Activated T-cell treated with anti-CD3 and anti-CD28 coated beads for 1 hour (primary cell): ENCODE data around the gene NDUFV1.
"Not testable (repeated sequence)": the region's sequence is repeated elsewhere in the genome, so short reads cannot be mapped to it uniquely, and the experiment has no call there.

Experiments
- DNase-seq: peaks from one replicate; pipeline ENCODE4 v3.0.0-alpha.2; 2020; ENCODE audit warnings: low read depth

NDUFV1 gene

GRCh38 chr11:67586568-67587250 is 20.0 kb upstream of the NDUFV1 start:
- no peak for DNase-seq

- DNase-seq: no peak
These were observed 18.6 kb upstream of the NDUFV1 start for GRCh38 chr11:67588136-67588503.

- DNase-seq: not testable (repeated sequence)
These were observed 17.8 kb upstream of the NDUFV1 start for GRCh38 chr11:67588899-67589415.

DNA sequence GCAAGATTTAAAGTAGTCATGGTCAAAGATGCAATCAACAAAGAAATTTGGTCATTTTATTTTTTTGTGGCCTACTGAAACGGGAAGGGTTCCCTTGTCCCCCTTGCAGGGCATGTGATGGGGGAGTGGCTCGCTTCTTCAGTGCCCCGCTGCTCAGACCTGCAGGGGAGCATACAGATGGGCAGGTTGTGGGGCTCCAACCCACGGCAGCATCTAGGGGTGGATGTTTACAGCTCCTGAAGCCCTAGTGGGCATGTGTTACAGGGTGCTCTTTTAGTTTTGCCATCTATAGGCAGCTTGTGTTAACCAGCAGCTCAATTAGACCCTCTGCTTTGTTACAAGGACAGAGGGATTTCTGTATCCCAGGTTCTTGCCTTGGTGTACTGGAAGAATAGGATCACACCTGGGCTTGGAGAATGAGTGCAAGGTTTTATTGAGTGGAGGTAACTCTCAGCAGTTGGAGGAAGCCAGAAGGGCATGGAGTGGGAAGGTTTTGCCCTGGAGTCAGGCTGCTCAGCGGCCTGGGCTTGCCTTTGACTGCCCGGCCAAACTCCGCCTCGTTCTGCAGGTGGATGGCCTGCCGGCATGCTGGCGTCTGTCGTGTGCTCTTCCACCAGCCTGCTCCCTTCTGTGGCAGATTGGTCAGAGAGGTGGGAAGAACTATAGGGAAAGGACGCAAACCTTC is 13.7 kb upstream of the NDUFV1 start:
- no peak for DNase-seq

DNA sequence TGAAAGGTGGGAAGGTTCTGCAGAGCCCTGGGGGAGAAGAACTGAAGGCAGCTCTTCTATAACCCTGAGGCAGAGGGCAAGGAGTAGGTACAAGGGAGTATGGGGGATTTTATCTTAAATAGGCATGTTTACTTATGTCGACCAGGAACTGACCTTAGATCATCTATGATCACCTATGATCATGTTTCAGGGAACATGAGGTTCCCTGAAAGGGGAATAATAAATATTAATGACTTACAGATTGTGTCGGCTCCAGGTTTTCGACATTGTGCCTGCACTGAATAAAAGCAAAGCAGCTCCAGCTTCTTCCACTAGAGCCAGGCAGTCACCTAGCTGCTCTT is 13.2 kb upstream of the NDUFV1 start:
- no peak for DNase-seq

DNA sequence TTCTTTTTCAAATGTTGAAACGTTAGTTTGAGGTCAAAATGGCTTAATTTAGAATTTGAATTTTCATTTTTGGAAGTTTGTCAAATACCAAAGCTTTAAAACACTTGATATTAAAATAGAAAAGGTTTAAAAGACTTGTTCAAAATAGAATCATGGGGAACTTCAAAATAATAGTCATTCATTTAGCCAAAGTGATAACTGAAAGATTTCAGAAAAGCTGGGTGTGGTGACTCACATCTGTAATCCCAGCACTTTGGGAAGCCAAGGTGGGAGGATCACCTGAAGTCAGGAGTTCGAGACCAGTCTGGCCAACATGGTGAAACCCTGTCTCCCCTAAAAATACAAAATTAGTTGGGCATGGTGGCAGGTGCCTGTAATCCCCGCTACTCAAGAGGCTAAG is 12.3 kb upstream of the NDUFV1 start:
- DNase-seq: no peak

- DNase-seq: no peak
These were observed 9.9 kb upstream of the NDUFV1 start for GRCh38 chr11:67596753-67597300.

GRCh38 chr11:67597458-67597857 is 9.3 kb upstream of the NDUFV1 start:
- not testable (repeated sequence) for DNase-seq

DNA sequence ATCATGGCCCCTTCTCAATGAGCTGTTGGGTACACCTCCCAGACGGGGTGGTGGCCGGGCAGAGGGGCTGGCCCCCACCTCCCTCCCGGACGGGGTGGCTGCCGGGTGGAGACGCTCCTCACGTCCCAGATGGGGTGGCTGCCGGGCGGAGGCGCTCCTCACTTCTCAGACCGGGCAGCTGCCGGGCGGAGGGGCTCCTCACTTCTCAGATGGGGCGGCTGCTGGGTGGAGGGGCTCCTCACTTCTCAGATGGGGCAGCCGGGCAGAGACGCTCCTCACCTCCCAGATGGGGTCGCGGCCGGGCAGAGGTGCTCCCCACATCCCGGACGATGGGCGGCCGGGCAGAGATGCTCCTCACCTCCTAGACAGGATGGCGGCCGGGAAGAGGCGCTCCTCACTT is 8.8 kb upstream of the NDUFV1 start:
- not testable (repeated sequence) for DNase-seq

- DNase-seq: no peak
These were observed 7.6 kb upstream of the NDUFV1 start for GRCh38 chr11:67599149-67599548.

DNA sequence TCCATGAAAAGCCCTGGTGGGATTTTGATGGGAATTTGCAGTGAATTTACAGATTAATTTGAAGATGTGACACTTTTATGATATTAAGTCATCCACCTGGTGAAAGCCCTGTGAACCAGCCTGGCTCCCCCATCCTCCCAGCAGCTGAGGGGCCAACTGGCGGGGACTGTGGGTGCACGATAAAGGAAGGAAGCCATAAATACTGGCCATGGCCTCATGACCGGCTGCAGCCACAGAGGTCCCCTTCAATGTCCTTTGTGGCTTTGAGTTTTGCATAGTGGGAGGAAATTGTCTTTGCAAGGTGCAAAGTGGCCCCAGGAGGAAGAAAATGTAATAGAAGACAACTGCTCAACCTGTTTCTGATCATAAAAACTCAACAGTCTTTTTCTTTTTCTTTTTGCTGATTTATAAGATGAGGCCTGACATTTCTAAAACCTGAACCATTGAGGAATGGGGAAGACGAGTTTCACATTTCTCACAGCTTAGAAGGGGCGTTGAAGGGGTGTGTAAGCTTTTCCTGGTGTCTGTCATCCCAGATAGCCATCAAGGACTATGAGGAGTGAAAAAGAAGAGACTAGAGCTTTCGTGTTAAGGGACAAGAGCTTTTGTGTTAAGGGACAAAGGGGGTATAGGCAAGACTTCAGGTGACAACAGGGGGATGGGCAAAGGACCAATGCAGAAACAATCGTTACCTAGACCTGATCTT is 6.3 kb upstream of the NDUFV1 start:
- no peak for DNase-seq

- no peak for DNase-seq
These were observed 5.6 kb upstream of the NDUFV1 start for GRCh38 chr11:67601098-67601497.

DNA sequence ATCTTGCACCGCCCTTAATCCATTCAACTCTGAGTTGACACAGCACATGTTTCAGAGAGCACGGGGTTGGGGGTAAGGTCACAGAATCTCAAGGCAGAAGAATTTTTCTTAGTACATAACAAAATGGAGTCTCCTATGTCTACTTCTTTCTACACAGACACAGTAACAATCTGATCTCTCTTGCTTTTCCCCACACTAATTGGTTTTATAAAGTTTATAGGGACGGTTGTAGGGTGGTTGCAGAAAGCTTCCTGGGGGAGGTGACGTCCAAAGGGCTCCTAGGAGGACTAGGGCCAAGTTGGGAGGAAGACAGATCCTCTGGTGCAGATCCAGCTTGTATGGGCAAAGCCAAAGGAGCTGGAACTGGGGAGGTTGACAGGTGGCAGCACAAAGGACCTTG is 2.6 kb upstream of the NDUFV1 start:
- not testable (repeated sequence) for DNase-seq

DNA sequence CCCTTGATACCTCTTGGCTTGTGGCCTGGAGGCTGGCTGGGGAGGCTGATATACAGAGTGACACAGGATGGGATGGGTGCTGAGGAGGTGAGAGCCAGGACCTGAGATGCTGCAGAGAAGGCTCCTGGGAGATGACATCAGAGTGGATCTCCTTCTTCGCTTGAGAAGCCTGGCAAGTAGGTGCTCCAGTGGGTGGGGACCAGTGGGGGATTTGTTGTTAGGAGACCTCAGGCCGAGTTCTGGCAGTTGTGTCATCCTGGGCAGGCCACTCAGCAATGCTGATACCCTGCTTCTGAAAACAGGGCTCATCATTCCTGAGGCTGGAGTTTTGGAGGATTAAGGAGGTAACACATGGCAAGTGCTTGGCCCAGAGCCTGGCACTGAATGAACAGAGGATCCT is 1.9 kb upstream of the NDUFV1 start:
- DNase-seq: no peak

DNA sequence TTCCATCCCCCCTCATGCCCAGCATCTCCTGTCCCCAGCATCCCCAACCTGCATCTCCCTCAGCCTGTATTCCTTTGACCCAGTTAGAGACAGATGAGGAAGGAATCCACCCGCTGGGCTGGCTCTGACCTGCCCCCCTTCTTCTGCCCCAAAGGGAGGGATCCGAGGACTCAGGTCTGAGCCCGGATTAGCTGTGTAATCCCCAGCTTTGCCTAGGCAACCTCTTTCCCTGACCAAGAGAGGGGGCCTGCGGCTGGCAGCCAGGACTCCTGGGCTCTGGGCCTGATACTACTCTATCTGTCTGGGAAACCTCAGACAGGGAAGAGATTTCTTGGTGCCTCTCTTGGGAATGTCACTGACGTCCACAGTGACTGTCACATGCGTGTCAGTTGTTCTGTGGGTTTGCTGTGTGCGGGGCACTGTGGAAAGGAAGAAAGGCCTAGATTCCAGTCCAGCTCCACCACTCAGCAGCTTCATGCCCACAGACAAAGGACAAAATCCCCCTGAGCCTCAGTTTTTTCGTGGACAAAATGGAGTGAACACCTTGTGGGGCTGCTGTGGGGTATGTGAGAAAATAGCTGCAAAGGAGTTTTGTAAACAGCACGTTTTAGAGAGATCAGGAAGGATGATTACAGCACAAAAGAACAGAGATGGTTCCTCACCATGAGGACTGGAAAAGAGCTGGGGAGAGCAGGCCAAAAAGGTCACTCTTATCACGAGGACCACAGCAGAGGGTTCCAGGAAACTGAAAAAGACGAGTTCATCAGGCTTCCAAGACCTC is 1.3 kb upstream of the NDUFV1 start:
- DNase-seq: no peak

GRCh38 chr11:67606093-67606491 is 644 bp upstream of the NDUFV1 start:
- no peak for DNase-seq

DNA sequence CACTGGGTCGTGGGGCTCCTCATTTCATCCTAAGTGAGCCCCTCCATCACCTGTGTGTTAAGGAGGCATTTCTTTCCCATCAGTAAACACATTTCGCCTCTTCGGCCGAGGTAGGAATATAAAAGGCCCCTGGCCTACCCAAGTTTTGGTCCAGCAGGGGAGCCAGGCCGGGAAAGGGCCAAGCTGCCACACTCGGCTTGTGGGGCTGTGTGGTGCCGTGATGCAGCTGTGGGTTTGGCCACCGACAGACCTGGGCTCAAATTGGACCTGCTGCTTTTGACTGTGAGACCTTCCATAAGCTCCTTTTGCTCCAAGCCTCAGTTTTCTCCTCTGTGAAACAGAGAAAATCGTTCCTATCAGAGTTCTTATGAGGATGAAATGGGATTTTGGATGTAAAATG is 771 bp downstream of the NDUFV1 start:
- no peak for DNase-seq

DNA sequence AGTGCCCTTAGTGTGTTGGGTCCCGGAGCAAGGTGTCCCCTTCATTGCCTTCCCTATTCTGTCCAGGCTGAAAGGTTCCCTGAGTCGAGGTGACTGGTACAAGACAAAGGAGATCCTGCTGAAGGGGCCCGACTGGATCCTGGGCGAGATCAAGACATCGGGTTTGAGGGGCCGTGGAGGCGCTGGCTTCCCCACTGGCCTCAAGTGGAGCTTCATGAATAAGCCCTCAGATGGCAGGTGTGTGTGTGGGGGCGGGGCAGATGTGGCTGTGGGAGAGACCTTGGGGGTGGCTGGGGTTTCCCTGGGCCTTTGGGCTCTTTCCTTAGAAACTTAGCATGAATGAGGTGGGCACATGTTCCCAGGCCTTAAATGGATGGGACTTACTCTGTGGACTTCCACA is 1.8 kb downstream of the NDUFV1 start:
- DNase-seq: no peak

DNA sequence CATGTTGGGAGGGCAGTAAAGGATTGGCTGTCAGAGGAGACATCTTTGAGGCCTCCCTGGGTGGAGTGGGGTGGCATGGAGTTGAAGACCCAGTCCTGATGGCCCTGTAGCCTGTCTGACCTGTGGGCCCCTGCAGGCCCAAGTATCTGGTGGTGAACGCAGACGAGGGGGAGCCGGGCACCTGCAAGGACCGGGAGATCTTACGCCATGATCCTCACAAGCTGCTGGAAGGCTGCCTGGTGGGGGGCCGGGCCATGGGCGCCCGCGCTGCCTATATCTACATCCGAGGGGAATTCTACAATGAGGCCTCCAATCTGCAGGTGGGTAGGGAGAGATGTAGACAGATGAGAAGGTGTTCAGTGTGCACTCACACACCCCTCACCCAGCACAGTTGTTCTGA is 2.6 kb downstream of the NDUFV1 start:
- no peak for DNase-seq

DNA sequence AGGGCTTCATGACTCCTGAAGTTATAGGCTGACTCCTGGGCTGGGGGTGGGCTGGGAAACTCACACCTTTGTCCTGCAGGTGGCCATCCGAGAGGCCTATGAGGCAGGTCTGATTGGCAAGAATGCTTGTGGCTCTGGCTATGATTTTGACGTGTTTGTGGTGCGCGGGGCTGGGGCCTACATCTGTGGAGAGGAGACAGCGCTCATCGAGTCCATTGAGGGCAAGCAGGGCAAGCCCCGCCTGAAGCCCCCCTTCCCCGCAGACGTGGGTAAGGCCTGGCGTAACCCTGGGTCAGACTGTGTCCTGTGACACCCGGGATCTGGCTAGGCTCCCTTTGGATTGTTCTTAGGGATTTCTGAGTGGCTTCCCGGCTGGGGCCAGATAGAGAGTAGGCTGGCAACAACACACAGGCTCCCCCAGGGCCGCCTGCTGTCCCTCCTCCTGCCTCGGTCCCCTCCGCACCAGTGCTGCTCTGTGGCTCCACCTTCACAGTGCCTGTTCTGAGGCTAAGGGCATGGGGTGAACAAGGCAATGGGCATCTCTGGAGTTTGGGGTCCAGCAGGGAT is 3.6 kb downstream of the NDUFV1 start:
- DNase-seq: no peak

DNA sequence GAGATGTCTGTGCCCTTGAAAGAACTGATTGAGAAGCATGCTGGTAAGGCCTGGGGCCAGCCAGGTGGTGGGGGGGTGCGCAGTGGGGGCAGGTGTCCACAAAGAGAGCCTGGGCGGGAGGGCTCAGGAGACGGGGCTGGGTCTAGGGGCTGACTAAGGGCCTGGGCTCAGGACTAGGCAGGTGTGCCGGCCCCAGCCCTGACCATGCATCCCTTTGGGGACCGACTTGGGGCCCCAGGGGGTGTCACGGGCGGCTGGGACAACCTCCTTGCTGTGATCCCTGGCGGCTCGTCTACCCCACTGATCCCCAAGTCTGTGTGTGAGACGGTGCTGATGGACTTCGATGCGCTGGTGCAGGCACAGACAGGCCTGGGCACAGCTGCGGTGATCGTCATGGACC is 4.4 kb downstream of the NDUFV1 start:
- no peak for DNase-seq
